Activated CD8-positive, alpha-beta memory T cell treated with anti-CD3 and anti-CD28 coated beads, Interleukin-2, amount 50 U/mL, for 24 hours (primary cell): ENCODE measurements around the gene CAPG.
"Not testable (repeated sequence)": the region's sequence is repeated elsewhere in the genome, so short reads cannot be mapped to it uniquely, and the experiment has no call there.

Experiments
- DNase-seq: peaks from one replicate; pipeline ENCODE4 v3.0.0-alpha.2; 2020; ENCODE audit errors: extremely low read depth

CAPG gene

GRCh38 chr2:85396531-85397470, 13.4 kb downstream of the CAPG start:
- DNase-seq: no peak

GRCh38 chr2:85395912-85396475, 14.2 kb downstream of the CAPG start:
- DNase-seq: no peak

- DNase-seq: no peak
Measured at GRCh38 chr2:85394976-85395375, 15.2 kb downstream of the CAPG start.

GRCh38 chr2:85394261-85394681, 15.9 kb downstream of the CAPG start:
- no peak for DNase-seq

- no peak for DNase-seq
Measured at GRCh38 chr2:85393836-85394235, 16.3 kb downstream of the CAPG start.

GRCh38 chr2:85390941-85391669, 19.1 kb downstream of the CAPG start:
- DNase-seq: peak; percentile 30

GRCh38 chr2:85388878-85389538, 21.2 kb downstream of the CAPG start:
- DNase-seq: no peak

GRCh38 chr2:85387754-85388153, 22.4 kb downstream of the CAPG start:
- no peak for DNase-seq

GRCh38 chr2:85385746-85386145, 24.4 kb downstream of the CAPG start:
- DNase-seq: no peak

GRCh38 chr2:85383850-85384249, 26.3 kb downstream of the CAPG start:
- DNase-seq: no peak

GRCh38 chr2:85383151-85383550, 27.0 kb downstream of the CAPG start:
- DNase-seq: not testable (repeated sequence)

GRCh38 chr2:85380048-85380447, 30.1 kb downstream of the CAPG start:
- no peak for DNase-seq

- DNase-seq: no peak
Measured at GRCh38 chr2:85378257-85378656, 31.9 kb downstream of the CAPG start.

- no peak for DNase-seq
Measured at GRCh38 chr2:85377083-85377482, 33.1 kb downstream of the CAPG start.

- DNase-seq: no peak
Measured at GRCh38 chr2:85376291-85377065, 33.7 kb downstream of the CAPG start.

- DNase-seq: no peak
Measured at GRCh38 chr2:85371045-85371444, 39.1 kb downstream of the CAPG start.

GRCh38 chr2:85369500-85369899, 40.7 kb downstream of the CAPG start:
- no peak for DNase-seq

GRCh38 chr2:85368921-85369320, 41.2 kb downstream of the CAPG start:
- no peak for DNase-seq

GRCh38 chr2:85367180-85367579, 43.0 kb downstream of the CAPG start:
- no peak for DNase-seq

- not testable (repeated sequence) for DNase-seq
Measured at GRCh38 chr2:85362653-85363387, 47.3 kb downstream of the CAPG start.

- DNase-seq: no peak
Measured at GRCh38 chr2:85357736-85358135, 52.4 kb downstream of the CAPG start.
